GM18867 (cell line): ENCODE results near the gene GPR132.
"Not testable (repeated sequence)": the region's sequence is repeated elsewhere in the genome, so short reads cannot be mapped to it uniquely, and the experiment has no call there.

Experiments used
- ATAC-seq: cut with Tn5 transposase; IDR thresholded peaks from one replicate; pipeline ENCODE4 v1.9.1; 2021; ENCODE audit warnings: mild to moderate bottlenecking, moderate library complexity; ENCODE audit not compliant: unreplicated experiment

The GPR132 gene

GRCh38 chr14:105076296-105076804, 11.1 kb upstream of the GPR132 start:
- ATAC-seq: no peak

DNA sequence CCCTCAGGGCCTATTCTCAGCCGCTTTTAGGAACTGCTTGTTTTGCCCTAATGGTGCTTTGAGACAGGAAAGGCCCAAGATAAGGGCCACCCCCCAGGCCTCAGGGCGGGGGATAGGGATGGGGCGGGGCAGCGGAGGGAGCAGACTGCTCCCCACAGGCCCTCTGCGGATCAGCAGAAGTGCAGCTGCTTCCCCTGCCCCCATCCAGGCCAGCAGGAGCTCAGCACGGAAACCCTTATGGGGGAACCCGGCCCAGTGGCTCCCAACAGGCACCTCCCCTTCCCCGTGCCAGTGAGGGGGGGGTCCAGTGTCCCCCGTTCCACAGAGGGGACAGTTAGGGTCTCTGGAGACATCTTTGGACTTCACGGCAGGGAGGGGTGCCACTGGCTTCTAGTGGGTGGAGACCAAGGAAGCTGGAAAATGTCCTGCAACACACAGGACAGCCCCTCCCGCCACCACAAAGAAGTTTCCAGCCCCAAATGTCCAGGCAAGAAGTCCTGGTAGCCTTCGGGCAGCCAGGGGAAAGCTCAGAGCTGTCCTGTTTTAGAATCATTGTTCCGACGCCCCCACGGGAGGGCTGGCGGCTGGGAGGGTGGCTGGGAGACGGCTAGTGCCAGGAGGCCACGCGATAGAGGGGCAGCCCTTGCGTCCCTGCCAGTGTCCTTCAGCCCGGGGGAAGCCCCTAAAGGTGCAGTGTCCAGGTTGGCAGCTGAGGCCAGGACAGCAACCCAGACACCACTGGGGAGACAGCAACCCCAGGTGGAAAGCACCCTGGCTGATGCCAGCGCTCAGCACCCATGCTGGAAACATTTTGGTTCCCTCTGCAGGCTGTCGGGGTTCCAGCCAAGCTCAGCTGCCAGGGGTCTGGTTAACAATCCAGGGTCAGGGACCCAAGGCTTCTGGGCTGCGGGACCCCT, 10.4 kb upstream of the GPR132 start:
- no peak for ATAC-seq

- no peak for ATAC-seq
Measured at GRCh38 chr14:105074601-105075053, 9.4 kb upstream of the GPR132 start.

GRCh38 chr14:105073720-105074600, 8.7 kb upstream of the GPR132 start:
- ATAC-seq: no peak

DNA sequence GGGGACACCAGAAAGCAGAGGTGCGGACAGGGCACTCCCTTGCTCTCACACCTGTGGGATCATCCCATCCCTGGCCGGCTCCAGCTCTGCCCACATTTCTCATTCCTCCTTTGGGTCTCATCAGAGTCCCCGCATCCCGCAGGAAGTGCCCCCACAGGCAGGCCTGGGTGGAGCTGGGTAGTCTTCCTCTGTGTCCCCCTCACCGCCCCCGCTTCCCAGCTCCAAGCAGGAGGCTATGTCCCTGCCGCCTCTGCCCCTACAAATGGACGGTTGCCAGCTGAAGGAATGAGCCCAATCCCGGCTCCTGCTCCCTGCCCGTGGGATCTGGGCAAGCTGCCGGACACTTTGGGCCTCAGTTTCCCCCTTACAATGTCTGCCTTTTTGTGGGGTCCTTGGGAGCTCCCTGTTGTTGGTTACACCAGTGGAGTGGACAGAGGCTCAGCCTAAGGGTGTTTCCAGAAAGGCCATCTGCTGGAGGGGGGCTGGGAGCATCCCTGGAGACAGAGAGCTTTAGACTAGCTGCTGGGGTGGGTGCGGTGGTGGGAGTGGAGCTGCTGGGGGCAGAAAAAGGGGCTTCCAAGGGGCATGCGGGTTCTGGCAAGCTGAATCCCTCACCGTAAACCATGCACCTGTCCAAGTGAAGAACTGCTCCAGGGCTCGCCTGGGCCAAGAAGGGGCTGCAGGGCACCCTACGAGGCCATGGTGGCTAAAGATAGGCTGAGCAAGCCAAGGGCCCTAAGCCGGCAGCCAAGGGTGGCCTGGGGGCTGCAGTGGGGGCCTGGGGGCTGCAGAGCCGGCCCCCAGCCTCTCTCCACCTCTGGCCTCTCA, 7.9 kb upstream of the GPR132 start:
- no peak for ATAC-seq

DNA sequence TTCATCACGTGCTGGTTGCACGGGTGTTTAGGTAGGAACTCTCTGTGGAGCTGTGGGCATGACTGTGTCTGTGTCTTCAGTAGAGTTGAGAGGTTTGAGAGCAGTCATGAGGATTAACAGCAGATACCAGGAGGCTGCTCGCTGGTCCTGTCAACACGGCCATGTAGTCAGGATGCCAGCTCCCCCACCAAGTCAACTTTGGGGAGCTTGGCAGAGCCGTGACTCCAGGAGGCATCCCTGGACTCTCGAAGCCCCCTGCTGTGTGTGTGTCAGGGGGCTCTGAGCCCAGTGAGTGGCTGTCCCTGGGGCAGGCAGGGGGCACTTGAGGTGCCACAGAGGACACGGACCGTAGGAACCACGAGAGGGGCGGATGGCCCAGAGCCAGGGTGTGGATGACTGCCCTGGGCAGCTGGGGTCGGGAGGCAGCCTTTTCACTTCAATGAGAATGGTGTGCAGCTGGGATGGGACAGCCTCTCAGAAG, 7.2 kb upstream of the GPR132 start:
- no peak for ATAC-seq

GRCh38 chr14:105071942-105072341, 6.7 kb upstream of the GPR132 start:
- ATAC-seq: no peak

- ATAC-seq: no peak
Measured at GRCh38 chr14:105071326-105071725, 6.1 kb upstream of the GPR132 start.

GRCh38 chr14:105070760-105071137, 5.5 kb upstream of the GPR132 start:
- peak; percentile 29 for ATAC-seq

GRCh38 chr14:105069871-105070759, 4.9 kb upstream of the GPR132 start:
- peak; percentile 29 for ATAC-seq

GRCh38 chr14:105069522-105069870, 4.3 kb upstream of the GPR132 start:
- ATAC-seq: no peak

DNA sequence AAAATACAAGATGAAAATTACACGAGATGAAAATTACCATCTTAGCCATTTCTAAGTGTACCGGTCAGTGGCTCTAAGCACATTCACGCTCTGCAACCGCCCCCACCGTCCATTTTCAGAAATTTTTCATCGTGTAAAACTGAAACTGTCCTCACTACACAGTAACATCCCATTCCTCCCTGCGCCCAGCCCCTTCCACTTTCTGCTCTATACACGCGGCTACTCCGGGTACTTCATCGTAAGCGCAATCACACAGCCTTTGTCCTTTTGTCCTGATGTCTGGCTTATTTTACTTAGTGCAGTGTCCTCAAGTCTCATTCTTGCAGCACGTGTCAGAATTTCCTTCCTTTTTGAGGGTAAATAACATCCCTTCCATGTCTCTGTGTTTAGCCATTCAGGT, 3.6 kb upstream of the GPR132 start:
- ATAC-seq: no peak

DNA sequence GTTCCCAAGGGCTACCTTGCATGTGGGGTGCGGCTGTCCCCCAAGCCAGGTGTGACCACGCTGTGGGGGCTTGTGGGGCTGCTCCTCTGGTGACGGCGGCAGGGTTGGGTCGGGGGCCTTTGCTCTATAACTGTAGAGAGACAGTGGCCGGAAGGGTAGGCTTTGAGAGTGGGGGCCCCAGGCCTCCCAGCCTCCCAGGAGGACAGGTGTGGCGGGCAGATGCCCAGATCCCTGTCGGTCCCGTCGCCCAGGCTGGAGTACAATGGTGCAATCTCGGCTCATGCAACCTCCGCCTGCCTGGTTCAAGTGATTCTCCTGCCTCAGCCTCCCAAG, 2.7 kb upstream of the GPR132 start:
- no peak for ATAC-seq

DNA sequence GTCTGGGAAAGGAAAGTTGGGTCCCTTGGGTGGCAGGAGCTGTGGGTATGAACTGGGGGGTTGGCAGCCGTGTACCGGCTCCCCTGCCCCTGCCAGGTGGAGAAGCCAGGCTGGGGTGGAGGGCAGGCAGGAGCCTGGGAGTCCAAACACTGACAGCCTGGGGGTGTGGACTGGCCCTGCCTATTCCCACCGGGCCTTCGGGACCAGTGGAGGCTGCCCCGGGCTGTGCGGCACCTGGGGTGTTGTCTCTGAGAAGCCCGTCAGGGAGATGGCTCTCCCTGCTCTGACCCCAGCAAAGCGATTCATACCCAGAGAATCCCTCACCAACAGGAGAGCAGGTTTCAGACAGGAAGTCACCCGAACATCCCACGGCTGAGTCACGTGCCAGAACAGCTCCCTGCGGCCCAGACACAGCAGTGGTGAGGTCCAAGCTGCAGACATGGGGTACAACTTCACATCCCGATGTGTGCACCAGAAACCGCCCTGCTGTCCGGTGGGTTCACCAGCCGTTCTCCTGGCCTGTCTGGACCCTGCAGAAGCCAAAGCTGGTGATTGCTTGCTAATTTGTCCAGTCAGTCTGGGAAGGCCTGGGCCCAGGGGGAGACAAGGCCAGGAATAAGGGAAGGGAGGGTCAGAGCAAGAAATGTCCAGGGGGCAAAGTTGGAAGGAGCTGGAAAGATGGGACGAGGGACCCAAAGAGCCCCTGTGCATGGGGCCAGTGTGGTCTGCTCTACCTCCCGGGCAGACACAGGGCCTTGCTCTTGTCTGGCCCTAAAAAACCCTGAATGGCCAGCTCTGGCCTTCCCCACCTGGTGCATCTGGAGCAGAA, 2.1 kb upstream of the GPR132 start:
- ATAC-seq: no peak

DNA sequence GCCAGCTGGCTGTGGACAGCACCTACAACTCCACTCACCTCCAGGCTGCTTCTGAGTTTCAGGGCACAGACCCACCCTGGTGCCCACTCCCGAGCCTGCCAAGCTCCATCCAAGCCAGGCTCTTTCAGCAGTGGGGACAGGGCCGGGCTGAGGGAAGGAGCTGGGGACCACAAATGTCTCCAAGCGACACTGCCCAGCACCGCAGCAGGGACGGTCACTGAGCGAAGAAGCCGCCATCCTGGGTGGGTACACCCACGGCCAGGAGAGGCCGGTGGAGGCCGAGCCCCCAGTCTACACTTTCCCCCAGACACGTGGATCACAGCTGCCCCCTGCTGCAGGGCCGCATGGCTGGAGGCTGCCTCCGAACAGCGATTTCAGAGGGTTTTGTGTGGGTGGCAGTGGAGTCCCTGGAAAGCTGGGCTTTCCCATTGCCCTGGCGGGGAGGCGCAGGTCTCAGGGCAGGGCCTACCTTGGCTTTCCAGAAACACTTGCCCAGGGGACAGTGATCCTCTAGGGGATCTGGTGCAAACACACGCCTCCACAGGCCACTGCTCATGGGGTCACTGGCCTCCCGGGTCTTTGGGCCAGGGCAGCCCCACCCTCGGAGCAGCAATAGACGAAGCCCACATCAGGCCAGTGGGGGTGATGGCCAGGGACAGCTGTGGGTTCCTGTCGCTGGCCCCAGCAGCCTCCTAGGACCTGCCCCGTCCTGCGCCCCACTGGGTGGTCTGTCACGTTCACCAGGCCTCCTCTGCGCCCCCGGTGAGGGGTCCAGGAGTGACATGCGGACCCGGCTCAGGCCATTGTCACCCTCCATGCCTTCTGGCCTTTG, 1.2 kb upstream of the GPR132 start:
- ATAC-seq: no peak

- ATAC-seq: no peak
Measured at GRCh38 chr14:105064721-105065143, 498 bp downstream of the GPR132 start.

DNA sequence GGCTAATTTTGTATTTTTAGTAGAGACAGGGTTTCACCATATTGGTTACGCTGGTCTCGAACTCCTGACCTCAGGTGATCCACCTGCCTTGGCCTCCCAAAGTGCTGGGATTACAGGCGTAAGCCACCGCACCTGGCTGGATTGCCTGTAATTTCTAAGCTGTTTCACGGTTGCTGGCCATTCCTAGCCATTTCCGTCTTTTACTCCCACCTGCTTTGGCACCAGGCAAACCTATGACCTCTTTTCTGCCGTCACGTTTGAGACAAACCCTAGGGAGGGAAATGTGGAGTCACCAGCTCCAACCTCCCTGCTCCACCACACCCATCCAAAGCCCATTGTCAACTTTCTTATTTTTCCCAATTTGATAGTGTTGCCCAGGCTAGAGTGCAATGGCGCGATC, 1.2 kb downstream of the GPR132 start:
- ATAC-seq: no peak

DNA sequence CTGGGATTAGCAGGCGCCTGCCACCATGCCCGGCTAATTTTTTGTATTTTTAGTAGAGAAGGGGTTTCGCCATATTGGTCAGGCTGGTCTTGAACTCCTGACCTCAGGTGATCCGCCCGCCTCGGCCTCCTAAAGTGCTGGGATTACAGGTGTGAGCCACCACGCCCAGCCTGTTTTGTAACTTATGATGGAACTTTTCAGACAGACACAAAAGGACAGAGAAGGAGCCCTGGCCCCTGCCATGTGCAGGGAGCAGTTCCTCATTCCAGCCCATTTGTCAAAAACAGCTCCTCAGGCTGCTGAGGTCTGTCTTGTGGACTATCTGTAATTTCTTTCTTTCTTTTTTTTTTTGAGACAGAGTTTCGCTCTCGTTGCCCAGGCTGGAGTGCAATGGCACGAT, 1.7 kb downstream of the GPR132 start:
- not testable (repeated sequence) for ATAC-seq
